Activated CD4-positive, alpha-beta T cell treated with anti-CD3 and anti-CD28 coated beads, Interleukin-10, Interleukin-2, amounts not matched to agents 100 ng/mL and 50 ng/mL, durations not matched to agents 16 hours and 8 hours (primary cell): Measurements from ENCODE around the gene ARHGEF28.

Experiments used
- DNase-seq: peaks from one replicate; pipeline ENCODE4 v3.0.0-alpha.2; 2020

The ARHGEF28 gene

GRCh38 chr5:73883646-73884045, 257.6 kb downstream of the ARHGEF28 start:
- DNase-seq, result no peak

GRCh38 chr5:73887688-73888087, 261.7 kb downstream of the ARHGEF28 start:
- no peak for DNase-seq

GRCh38 chr5:73890569-73890968, 264.6 kb downstream of the ARHGEF28 start:
- DNase-seq, result no peak

- no peak for DNase-seq
These were observed 266.2 kb downstream of the ARHGEF28 start for GRCh38 chr5:73892218-73892617.

GRCh38 chr5:73892806-73893205, 266.8 kb downstream of the ARHGEF28 start:
- no peak for DNase-seq

GRCh38 chr5:73893813-73894212, 267.8 kb downstream of the ARHGEF28 start:
- DNase-seq, result no peak

GRCh38 chr5:73894860-73895259, 268.9 kb downstream of the ARHGEF28 start:
- no peak for DNase-seq

- DNase-seq, result peak; percentile 55
These were observed 269.5 kb downstream of the ARHGEF28 start for GRCh38 chr5:73895471-73895870.

- no peak for DNase-seq
These were observed 270.1 kb downstream of the ARHGEF28 start for GRCh38 chr5:73896097-73896496.

- DNase-seq, result no peak
These were observed 270.7 kb downstream of the ARHGEF28 start for GRCh38 chr5:73896668-73897067.

GRCh38 chr5:73897893-73898292, 271.9 kb downstream of the ARHGEF28 start:
- no peak for DNase-seq

GRCh38 chr5:73899055-73899454, 273.1 kb downstream of the ARHGEF28 start:
- DNase-seq, result peak; percentile 79

GRCh38 chr5:73899916-73900315, 273.9 kb downstream of the ARHGEF28 start:
- DNase-seq, result no peak

- no peak for DNase-seq
These were observed 274.6 kb downstream of the ARHGEF28 start for GRCh38 chr5:73900566-73900965.

- no peak for DNase-seq
These were observed 275.0 kb downstream of the ARHGEF28 start for GRCh38 chr5:73901043-73901442.

- DNase-seq, result no peak
These were observed 275.5 kb downstream of the ARHGEF28 start for GRCh38 chr5:73901455-73901854.

- peak; percentile 64 for DNase-seq
These were observed 276.5 kb downstream of the ARHGEF28 start for GRCh38 chr5:73902327-73903051.

GRCh38 chr5:73903169-73903568, 277.2 kb downstream of the ARHGEF28 start:
- no peak for DNase-seq

- no peak for DNase-seq
These were observed 280.3 kb downstream of the ARHGEF28 start for GRCh38 chr5:73906277-73906676.

GRCh38 chr5:73907164-73907563, 281.2 kb downstream of the ARHGEF28 start:
- DNase-seq, result no peak

GRCh38 chr5:73908395-73908794, 282.4 kb downstream of the ARHGEF28 start:
- DNase-seq, result no peak

- DNase-seq, result no peak
These were observed 282.9 kb downstream of the ARHGEF28 start for GRCh38 chr5:73908846-73909245.

- no peak for DNase-seq
These were observed 283.5 kb downstream of the ARHGEF28 start for GRCh38 chr5:73909474-73909873.

GRCh38 chr5:73911761-73912393, 285.9 kb downstream of the ARHGEF28 start:
- no peak for DNase-seq

- DNase-seq, result peak; percentile 36
These were observed 286.9 kb downstream of the ARHGEF28 start for GRCh38 chr5:73912821-73913271.
